Measurements from ENCODE around the gene KLHL10.

The KLHL10 gene

GRCh38 chr17:41895617-41896016 lies 58.0 kb downstream of the KLHL10 start:
- DNase-seq (ENCODE audit: low read depth in 2 of 2) = no peak

- DNase-seq (ENCODE audit: low read depth in 2 of 2) = no peak
Observed at GRCh38 chr17:41896726-41897125, 59.1 kb downstream of the KLHL10 start.

Data from stimulated activated CD8-positive, alpha-beta memory T cell treated with anti-CD3 and anti-CD28 coated beads, Interleukin-7, amount 100 ng/mL, for 1 hour (primary cell).